ENCODE measurements around the gene N4BP2L2.
A peak's percentile ranks its signal among the peaks of the same experiment; 100 is the strongest.

The N4BP2L2 gene

DNA sequence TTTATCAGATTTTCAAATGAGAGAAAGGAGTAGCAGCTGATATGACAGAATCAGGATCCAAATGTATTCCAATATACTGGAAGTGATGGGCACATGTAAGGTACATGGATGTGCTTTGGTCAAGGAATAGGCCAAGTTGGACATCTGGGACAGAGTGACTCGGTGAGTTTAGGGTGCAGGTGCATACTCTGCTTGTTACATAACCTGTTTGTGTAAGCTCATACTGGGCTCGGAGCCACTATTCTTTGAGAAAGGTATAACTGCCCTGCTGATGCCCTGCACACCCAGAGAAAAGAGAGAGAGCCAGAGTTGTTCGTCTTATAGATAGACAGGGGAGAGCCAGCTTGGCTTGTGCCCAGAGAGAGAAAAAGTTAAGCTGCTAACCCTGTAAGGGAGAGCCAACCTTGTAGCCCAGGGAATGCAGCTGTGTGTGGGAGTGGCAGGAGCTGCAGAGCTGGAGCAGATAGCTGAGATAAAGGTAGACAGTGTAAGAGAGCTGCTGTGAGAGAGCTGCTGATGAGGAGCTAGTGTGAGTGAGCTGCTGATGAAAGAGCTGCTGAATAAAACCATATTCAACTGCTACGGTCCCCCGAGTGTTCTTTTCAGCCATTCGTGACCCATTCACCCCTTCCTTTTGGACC is 70.0 kb downstream of the N4BP2L2 start:
- DNase-seq (ENCODE audit: low spot score), result no peak

DNA sequence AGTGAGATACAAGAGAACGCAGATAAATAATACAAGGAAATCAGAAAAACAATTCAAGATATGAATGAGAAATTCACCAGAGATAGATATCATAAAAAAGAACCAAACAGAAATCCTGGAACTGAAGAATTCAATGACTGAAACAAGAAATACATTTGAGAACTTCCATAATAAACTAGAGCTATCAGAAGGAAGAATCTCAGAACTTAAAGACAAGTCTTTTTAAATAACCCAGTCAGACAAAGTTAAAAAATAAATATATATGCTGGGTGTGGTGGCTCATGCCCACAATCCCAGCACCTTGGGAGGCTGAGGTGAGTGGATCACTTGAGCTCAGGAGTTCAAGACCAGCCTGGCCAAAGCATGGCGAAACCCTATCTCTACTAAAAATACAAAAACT is 82.0 kb downstream of the N4BP2L2 start:
- no peak for DNase-seq (ENCODE audit: low spot score)

DNA sequence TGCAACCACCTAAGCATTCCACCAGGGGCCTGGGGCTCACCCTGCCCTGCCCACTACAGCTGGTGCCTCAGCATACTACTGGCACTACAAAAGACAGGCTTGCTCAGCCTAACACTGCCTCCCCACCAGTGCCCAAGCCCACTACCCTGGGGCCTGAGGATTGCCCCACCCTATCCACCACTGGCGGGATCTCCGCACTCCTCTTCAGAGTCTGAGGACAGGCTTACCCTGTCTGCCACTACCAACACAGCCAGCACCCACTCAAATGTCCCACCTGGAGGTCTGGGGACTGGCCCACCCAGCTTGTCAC is 83.0 kb downstream of the N4BP2L2 start:
- no peak for DNase-seq (ENCODE audit: low spot score)

DNA sequence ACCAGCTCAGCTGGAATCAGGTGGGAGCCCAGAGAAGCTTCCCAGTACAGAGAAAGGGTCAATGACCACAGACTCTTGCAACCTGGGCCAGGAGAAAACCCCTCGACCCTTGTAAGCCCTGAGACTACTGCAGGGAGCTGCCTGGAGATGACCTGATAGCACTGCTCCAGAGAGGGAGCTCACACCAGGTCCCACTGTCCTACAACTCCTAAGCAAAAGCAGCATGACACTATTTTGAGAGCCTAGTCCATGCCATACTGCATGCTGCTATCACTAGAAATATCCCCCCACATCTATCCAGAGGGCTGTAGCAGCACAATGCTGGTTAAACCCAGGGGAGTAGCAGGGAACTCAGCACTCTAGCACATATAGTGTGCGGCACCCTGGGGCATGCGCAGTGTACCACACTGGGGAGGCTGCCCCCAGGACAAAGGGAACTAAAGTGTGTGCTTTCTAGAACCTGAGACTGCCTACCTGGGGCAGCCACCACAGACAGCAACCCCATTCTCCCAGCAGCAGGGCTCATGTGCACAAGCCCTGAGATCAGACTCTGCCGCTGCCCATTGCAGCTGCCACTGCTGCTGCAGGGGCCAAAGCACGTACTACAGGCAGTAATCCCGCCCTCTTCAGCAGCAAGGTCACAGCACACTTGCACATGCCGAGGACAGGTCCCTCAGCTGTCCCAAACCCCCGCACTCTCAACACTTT is 83.6 kb downstream of the N4BP2L2 start:
- DNase-seq (ENCODE audit: low spot score), result no peak

DNA sequence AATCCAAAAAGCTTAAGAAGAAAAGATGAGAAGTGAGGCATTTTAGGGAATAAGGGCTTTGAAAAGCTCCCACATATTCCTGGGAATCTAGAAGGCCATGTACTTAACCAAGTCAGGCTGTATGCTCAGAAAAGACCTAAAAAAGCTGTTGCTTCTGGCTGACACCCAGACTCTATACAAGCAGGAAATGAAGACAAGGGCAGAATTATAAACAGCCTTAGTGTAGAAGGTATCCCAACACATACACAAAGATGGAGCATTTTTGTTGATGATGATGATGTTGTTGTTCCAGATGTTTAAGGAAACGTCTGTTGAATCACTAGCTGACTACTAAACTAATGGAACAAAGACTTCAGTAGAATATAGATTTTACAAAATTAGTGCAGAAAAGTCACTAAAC is 84.6 kb downstream of the N4BP2L2 start:
- DNase-seq (ENCODE audit: low spot score), result no peak

DNA sequence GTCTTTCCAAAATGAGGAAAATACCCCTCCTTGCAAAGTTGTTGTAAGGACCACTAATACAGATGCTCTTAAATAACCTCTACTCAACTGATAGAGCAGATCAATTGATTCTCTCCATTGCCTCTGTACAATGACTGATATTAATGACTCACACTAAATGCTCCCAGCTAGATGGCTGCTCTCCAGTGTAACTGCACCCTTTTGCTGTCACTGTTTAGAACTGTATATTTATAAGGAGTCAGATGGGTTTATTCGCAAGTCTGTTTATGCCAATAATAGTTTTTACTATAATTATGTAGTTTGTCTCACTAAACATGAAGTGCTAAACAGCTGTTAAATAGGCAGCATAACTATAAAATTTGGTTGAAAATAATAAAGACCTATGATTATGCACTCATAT is 89.6 kb downstream of the N4BP2L2 start:
- DNase-seq (ENCODE audit: low spot score), result no peak

DNA sequence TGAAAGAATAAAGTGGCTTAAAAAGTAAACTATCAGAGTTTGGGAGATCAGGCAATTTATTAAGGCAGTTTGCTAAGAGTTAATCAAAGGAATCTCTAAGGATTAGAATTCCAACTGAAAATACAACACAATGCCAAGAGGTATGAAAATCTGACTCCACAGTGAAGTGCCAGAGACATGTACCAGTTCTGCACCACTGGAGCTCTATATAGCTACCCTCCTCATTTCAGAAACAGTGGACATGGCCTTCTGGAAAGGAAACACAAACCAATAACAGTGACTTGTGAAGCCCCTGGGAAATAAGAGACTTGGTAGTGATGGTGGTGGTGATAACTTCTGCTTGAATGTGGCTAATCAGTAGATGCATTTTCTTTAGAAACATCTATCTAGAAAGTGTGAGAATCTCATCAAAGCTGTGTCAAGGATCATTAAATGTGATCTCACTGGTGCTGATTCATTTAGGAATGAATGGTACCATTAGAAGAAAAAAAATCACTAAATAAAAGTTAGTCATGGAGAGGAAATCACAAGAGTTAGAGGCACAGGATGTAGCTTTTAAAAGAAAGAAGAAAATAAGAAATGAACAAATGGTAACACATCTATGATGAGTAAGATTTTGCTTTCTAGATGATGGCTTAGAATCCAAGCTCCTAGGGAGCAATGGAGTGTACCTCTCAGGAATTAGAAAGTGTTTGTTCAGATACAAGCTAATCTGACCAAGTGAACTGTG is 90.5 kb downstream of the N4BP2L2 start:
- no peak for DNase-seq (ENCODE audit: low spot score)

DNA sequence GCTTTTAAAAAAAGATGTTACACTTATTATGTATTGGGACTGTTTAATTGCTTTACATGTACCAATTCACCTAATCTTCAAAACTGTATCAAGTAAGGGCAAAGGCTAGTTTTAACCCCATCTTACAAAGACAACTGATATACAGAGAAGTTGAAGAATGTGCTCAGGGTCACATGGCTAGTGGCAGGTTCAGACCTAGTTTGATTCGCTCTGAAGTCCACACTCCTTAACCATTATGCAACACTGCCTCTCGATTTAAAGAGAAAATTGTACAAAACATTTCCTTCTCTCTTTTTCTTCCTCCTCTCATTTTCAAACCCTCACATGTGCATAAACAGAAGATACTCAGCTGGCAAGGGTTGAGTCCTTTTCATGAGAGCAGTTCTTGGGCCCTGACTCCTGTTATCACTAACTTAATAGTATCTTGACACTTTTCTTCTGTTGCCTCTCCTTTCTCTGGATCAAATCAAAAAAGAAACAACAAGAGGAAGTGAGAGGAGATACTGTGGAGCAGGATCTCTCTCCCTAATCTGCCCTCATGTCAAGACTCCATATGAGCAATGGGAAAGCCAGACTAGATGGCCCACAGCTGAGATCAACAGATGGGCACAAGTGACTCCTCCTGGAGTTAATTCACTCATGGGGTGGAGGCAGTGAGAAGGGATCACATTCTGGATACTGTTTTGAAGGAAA is 91.7 kb downstream of the N4BP2L2 start:
- no peak for DNase-seq (ENCODE audit: low spot score)

DNA sequence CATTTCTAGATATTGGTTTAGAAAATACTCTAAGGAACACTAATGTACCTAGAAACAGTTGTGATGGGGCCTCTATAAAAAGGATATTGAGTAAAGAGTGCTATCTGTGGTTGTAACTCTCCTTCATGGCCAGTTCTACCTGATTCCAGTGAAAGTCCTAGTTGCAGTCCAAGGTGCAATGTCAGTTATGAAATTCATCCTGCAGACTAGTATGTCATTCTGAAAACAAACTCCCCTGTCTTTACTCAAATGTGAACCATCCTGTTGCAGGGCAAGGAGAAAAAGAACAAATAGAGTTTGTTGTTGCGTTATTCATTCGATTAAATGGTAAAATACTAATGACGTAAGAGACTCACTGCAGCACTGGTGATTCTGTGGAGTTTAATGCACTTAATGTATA is 92.4 kb downstream of the N4BP2L2 start:
- no peak for DNase-seq (ENCODE audit: low spot score)

DNA sequence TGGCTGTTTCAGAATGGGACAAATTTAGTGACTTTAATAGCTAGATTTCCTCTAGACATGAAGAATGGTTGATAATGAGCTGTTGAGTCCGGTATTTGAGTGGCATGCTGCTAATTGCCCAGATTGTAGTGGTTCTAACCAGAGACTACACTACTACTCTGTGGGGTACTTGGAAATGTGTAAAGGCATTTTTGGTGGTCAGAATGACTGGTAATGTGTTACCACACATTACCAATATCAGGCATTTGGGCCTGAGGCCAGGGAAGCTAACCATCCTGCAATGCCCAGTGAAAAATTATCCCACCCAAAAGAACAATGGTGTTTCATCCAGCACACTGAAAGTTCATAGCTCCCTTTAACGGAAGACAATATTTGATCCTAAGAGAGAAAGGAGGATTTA is 93.1 kb downstream of the N4BP2L2 start:
- no peak for DNase-seq (ENCODE audit: low spot score)

DNA sequence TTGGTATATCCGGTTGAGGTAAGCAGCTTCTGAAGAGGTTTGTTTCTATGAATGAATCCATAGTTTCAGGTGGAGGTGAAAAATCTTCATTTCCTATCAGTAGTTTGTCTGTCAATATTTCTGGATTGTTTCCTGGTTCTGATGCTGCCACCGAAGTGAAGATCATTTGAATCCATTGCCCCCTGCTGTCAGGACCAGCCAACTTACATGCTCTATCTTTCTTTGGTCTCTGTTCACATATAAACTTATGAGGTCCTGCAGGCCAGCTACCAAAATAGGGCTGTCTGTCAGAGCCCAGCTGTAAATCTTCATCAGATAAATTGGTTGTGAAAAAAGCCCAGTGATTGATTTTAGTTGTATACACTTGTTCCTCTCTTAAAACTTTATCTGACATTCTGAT is 95.5 kb downstream of the N4BP2L2 start:
- DNase-seq (ENCODE audit: low spot score), result peak; percentile 32

DNA sequence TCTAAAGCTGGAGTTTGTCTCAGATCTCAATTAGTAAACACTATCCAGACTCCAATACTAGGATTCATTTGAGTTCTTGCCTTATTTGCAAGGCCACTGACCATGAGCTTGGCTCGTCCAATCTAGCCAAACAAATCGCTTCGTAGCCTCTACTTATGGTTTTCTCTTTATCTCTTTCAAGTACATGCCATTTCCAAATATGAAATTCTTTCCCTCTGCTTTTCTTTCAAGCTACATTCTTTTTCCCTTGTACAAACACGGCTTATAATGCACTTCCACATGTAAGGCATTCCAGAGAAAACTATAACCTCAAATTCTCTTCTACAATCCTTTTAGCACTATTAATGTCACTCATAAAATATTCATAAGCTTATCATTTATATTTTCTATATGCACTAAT is 99.7 kb downstream of the N4BP2L2 start:
- no peak for DNase-seq (ENCODE audit: low spot score)

DNA sequence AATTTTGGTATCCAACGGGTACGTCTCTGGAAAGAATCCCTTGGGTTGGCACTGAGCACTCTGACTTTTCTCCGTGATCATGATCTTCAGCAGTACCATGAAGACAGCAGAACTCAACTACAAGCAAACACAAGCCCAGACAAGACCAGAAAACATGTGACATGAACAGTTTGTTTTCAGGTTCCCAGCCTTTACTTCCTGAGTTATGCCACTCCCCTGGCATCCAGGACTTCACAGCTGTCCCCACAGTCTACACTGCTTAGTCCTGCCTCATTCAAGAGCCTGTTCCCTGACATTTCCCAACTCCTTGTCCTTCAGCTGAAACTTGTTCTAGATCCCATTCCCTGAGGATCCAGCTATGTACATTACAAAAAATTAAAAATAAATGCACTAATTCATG is 105.7 kb downstream of the N4BP2L2 start:
- DNase-seq (ENCODE audit: low spot score), result no peak

DNA sequence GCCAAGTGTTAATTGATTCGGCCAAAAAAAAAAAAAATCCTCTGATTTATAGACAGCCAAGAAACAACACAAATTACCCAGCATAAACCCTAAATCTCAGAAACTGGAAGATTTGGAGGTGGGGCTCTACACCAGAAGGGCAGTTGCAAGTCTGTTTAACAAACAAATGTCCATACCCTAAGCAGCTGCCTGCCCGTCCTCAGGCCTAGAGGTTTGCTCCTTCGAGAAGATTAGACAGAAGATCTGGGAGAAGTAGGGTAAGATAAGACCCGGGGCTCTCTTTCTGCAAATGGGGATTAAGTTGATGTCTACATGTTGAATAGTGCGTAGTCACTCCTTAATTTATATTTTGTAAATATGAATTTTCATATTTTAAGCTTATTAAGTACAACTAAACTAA is 107.2 kb downstream of the N4BP2L2 start:
- DNase-seq (ENCODE audit: low spot score), result no peak

DNA sequence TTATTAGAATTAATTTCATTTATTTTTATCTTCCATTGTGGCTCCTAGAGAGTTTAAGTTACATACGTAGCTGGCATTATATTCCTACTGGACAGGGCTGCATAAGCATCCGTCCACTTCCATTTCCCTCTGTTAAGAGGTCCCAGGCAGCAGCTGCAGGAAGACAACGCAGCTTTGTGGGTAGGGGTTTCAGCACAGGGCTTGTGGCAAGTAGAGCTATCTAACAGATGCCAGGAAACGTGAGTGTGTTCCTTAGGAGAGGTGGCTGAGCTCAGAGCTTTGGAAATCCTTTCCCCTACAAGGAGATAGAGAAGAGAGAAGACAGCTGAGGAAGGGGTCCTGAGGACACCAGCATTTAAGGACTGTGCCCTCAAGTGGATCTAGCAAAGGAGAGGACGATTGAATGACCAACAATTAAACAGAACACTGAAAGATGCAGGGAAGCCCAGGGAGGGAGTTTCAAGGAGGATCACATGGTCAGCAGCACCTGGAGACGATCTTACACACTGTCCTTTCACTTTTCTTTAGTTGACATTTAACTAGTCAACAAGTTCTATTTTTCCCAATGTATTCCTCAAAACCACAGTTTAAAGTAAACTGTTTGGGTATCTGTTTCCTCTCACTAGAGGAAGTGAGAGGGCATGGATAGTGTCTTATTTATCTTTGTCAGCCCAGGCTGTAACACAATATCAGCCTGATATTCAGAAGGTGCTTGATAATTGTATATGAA is 108.4 kb downstream of the N4BP2L2 start:
- DNase-seq (ENCODE audit: low spot score), result no peak

DNA sequence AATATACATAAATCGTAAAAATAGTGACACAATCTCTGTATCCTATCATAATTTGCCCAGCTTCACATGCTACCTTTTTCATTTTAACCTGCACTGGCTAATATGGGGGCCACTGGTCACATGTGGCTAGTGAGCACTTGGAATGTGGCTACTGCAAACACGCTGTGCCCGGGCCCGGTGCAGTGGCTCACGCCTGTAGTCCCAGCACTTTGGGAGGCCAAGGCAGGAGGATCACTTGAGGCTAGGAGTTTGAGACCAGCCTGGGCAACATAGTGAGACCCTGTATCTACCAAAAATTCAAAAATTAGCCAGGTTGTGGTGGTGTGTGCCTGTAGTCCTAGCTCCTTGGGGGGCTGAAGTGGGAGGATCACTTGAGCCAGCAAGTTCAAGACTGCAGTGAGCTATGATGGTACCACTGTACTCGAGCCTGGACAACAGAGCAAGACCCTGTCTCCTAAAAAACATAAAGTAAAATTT is 109.1 kb downstream of the N4BP2L2 start:
- no peak for DNase-seq (ENCODE audit: low spot score)

DNA sequence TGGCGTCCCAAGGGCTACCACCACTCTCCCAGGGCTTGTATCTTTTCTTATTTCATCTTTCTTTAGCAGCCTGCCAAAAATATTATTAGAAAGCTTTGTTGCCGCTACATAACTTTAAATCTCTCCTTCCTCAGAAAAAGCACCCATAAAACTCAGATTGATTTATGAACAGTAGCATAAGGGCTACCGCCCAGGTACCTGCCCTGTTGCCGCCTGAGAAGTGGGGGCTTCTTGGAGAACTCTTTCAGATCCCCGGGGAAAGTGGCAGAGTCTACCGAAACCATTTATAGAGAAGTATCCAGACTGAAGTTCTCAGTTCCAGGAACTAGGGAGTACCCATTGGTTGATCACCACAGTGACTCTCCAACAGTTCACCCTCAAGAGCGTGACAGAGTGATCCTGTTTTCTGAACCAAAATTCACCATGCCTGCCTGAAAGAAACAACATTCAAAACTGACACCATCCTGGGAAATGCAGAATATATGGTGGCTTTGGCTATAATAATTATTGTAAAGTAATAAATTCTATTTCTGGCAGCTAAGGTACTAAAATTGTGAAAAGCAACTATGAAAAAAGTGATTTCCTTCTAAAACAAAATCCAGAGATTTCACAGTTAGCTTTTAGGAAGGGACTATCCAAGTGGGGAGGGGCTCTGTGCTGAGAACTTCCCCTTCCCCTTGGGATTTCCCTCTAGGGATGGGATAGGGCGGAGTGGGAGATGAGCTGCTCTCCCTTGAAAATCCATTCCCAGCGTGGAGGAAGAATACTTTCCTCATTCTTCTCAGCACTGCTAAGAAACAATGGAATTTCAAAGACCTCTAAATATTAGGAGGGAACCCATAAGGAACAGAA is 109.8 kb downstream of the N4BP2L2 start:
- no peak for DNase-seq (ENCODE audit: low spot score)

DNA sequence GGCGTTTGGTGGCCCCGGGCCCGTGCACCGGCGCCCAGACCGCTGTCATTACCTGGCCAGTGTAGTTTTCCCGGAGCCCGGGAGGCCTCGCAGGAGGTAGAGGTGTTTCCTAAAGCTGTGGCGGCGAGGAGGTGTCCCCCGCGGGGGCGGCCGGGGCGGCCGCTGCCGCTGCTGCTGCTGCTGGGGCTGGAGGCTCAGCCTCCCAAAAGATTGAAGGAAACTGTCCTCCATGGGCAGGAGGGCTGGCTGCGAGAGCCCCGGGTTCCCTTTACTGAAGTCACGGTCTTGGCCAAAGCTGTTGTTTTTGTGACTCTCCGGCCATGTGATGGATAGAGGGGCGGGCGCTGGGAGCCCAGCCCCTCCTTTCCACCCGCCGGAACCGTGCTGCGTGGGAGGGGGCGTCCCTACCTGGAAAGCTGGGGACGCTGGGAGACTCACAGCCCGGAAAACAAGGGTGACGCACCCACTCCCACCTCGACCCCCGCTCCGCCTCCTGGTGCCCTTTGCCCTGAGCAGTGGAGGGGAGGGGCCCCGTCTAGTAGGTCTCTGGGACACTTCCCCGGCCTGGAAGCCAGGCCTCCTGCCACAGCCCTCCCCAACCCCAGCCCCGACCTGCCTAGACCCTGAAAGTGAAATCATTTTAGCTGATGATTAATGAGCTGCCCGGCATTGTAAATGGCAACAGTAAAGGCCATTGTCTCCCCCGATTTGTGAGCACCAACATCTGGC is 110.6 kb downstream of the N4BP2L2 start, which contains the start of gene N4BP2L1:
Gene N4BP2L1, minus strand, starts transcription at position 279 of the 729 bp plus-strand sequence. Its CDS starts 48 bp downstream, at position 231.
- peak; percentile 60 for DNase-seq (ENCODE audit: low spot score)

DNA sequence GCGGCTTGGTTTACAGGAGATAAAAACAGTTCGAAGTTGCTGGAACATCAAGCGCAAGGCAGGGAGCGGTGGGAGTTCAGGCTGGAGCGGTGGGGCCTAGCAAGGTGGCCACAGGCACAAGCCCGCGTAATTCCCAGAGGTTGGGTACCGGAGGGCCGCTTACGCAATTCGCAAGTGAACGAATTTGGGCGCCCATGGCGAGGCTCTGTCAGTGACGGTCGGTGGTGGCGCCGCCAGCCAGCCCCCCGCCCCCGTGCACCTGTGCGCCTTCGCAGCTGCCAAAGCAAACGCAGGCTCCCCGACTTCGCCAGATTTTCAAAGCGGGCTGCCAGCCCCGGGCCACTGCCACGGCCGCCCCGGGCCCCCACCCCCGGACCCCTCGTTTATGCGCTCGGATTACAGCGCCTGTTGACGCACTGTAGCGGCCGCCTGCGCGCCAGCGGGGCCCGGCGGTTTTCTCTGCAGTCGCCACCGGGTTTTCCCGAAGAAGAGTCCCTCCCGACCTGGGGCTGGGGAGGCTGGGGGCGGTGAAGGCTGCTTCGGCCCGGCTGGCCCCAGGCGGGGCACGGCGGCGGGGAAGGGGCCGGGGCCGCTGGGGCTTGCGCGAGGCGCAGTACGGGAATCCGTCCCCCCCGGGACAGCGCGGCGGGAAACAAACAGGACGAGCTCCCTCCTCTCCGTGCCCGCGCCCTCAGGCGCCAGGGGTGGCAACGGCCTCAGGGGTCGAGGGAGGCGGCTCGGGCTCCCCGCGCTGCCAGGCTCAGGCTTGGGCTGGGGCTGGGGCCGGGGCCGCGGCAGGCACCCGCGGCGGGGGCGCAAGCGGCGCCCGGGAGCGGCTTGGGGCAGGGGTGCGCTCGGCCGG is 111.4 kb downstream of the N4BP2L2 start:
- DNase-seq (ENCODE audit: low spot score), result peak; percentile 37
